Measurements from ENCODE around the gene RNF38. TPM values are rescaled to one million over a fixed set of nuclear protein-coding genes. Genes with fewer than 3 reads are reported as not detected.

Gene RNF38
- total and polyA plus RNA-seq, 7 donors = 9.2 to 56.3 (median 38.5) TPM

GRCh38 chr9:36382484-36382883 is 17.6 kb downstream of the RNF38 start:
- Histone ChIP-seq H3K4me3 (no peak overlapping the region), H3K27me3 (no peaks in the 10 kb centered on the region), H3K4me1 (peaks cover 0 to 49% (median 25%) of the 10 kb centered on the region in 4 donors), H3K36me3 (no peaks in the 10 kb centered on the region), H3K27ac (no peak overlapping the region), H3K9me3 (no peaks in the 10 kb centered on the region)
- TF ChIP-seq CTCF (IDR thresholded peaks at IDR 0.05) (no peak), EP300 (IDR thresholded peaks at IDR 0.05) (no peak), POLR2AphosphoS5 (IDR thresholded peaks at IDR 0.05) (no peak), POLR2A (IDR thresholded peaks at IDR 0.05) (no peak)
- intact Hi-C loops (cut with DNase I) = no loop called here
- DNase-seq = no peak

GRCh38 chr9:36364577-36364976 is 35.5 kb downstream of the RNF38 start:
- TF ChIP-seq EP300 (IDR thresholded peaks at IDR 0.05) = no peak
- TF ChIP-seq CTCF (IDR thresholded peaks at IDR 0.05) = no peak
- no peak for TF ChIP-seq POLR2A (IDR thresholded peaks at IDR 0.05)
- TF ChIP-seq POLR2AphosphoS5 (IDR thresholded peaks at IDR 0.05) = no peak
- Histone ChIP-seq H3K4me1 (no peaks in the 10 kb centered on the region), H3K36me3 (peaks cover 0 to 33% (median 24%) of the 10 kb centered on the region in 4 donors), H3K27me3 (no peaks in the 10 kb centered on the region), H3K9me3 (no peaks in the 10 kb centered on the region), H3K4me3 (no peak overlapping the region), H3K27ac (no peak overlapping the region)
- 97 to 100% methylated on average over 1 of the region's 1 CpG for WGBS, 2 donors
- no peak for DNase-seq
- intact Hi-C loops (cut with DNase I) = no loop called here

- Histone ChIP-seq H3K4me1 (no peaks in the 10 kb centered on the region), H3K4me3 (no peak overlapping the region), H3K9me3 (no peaks in the 10 kb centered on the region), H3K27ac (no peak overlapping the region), H3K27me3 (no peaks in the 10 kb centered on the region), H3K36me3 (peaks cover 0 to 22% (median 13%) of the 10 kb centered on the region in 4 donors)
- no peak for DNase-seq
- TF ChIP-seq CTCF (IDR thresholded peaks at IDR 0.05) (no peak), POLR2AphosphoS5 (IDR thresholded peaks at IDR 0.05) (no peak), POLR2A (IDR thresholded peaks at IDR 0.05) (no peak), EP300 (IDR thresholded peaks at IDR 0.05) (no peak)
- no CpG with 5 or more reads among the region's 3 CpGs for WGBS, 2 donors
- intact Hi-C loops (cut with DNase I) = no loop called here
These were observed 36.6 kb downstream of the RNF38 start for GRCh38 chr9:36363448-36363847.

- Histone ChIP-seq H3K27ac (no peak overlapping the region), H3K36me3 (peaks cover 4 to 41% (median 5%) of the 10 kb centered on the region in 4 donors), H3K9me3 (no peaks in the 10 kb centered on the region), H3K27me3 (no peaks in the 10 kb centered on the region), H3K4me1 (no peaks in the 10 kb centered on the region), H3K4me3 (no peak overlapping the region)
- WGBS, 2 donors = 91 to 93% methylated on average over 5 of the region's 5 CpGs
- TF ChIP-seq EP300 (IDR thresholded peaks at IDR 0.05) = no peak
- no peak for TF ChIP-seq POLR2A (IDR thresholded peaks at IDR 0.05)
- TF ChIP-seq POLR2AphosphoS5 (IDR thresholded peaks at IDR 0.05) = no peak
- no peak for TF ChIP-seq CTCF (IDR thresholded peaks at IDR 0.05)
- no peak for DNase-seq
- intact Hi-C loops (cut with DNase I) = no loop called here
These were observed 41.6 kb downstream of the RNF38 start for GRCh38 chr9:36358486-36358885.

- H3K4me3 ChIP-seq = no peak overlapping the region
- H3K4me1 ChIP-seq = no peaks in the 10 kb centered on the region
- TF ChIP-seq POLR2AphosphoS5 (IDR thresholded peaks at IDR 0.05) (no peak), EP300 (IDR thresholded peaks at IDR 0.05) (no peak), POLR2A (IDR thresholded peaks at IDR 0.05) (no peak), CTCF (IDR thresholded peaks at IDR 0.05) (no peak)
- WGBS, 2 donors = 54 to 67% methylated on average over 1 of the region's 1 CpG
- intact Hi-C loops (cut with DNase I) = no loop called here
- H3K9me3 ChIP-seq = no peaks in the 10 kb centered on the region
- no peak for DNase-seq
- peaks cover 4 to 47% (median 7%) of the 10 kb centered on the region in 4 donors for H3K36me3 ChIP-seq
- H3K27me3 ChIP-seq = no peaks in the 10 kb centered on the region
- H3K27ac ChIP-seq = no peak overlapping the region
These were observed 42.4 kb downstream of the RNF38 start for GRCh38 chr9:36357639-36358038.
